Astrocyte (in vitro differentiated cells and primary cell): ENCODE results near the gene UCHL5.

Experiments
- EZH2 ChIP-seq: IDR thresholded peaks from 2 replicates; pipeline ENCODE4 v1.6.1; 2012; ENCODE audit warnings: mild to moderate bottlenecking, low read length, inconsistent platforms; ENCODE audit not compliant: insufficient read depth
- TF ChIP-seq, protein P1 (sequence below): IDR thresholded peaks from 2 replicates; pipeline ENCODE4 v1.5.1; 2011; ENCODE audit warnings: low read depth, mild to moderate bottlenecking, inconsistent platforms, low read length, moderate library complexity; ENCODE audit not compliant: insufficient read depth

GRCh38 chr1:193040011-193040410 lies 19.1 kb downstream of the UCHL5 start:
- TF ChIP-seq, protein P1, sequence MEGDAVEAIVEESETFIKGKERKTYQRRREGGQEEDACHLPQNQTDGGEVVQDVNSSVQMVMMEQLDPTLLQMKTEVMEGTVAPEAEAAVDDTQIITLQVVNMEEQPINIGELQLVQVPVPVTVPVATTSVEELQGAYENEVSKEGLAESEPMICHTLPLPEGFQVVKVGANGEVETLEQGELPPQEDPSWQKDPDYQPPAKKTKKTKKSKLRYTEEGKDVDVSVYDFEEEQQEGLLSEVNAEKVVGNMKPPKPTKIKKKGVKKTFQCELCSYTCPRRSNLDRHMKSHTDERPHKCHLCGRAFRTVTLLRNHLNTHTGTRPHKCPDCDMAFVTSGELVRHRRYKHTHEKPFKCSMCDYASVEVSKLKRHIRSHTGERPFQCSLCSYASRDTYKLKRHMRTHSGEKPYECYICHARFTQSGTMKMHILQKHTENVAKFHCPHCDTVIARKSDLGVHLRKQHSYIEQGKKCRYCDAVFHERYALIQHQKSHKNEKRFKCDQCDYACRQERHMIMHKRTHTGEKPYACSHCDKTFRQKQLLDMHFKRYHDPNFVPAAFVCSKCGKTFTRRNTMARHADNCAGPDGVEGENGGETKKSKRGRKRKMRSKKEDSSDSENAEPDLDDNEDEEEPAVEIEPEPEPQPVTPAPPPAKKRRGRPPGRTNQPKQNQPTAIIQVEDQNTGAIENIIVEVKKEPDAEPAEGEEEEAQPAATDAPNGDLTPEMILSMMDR = no peak
- no peak for TF ChIP-seq EZH2
